Epithelial cell of prostate (primary cell): ENCODE results near the gene TEX29.

Source experiments
- DNase-seq: peaks from one replicate; pipeline ENCODE4 v3.0.0-alpha.2; 2011; ENCODE audit warnings: low read depth, low spot score
- H3K27ac ChIP-seq: fragments of 450-650 bp; 2 replicates; pipeline ENCODE4 v1.5.1; 2017; ENCODE audit warnings: mild to moderate bottlenecking

The TEX29 gene

GRCh38 chr13:111337741-111338140 is 17.3 kb downstream of the TEX29 start:
- H3K27ac ChIP-seq = no peak overlapping the region
- DNase-seq = no peak

DNA sequence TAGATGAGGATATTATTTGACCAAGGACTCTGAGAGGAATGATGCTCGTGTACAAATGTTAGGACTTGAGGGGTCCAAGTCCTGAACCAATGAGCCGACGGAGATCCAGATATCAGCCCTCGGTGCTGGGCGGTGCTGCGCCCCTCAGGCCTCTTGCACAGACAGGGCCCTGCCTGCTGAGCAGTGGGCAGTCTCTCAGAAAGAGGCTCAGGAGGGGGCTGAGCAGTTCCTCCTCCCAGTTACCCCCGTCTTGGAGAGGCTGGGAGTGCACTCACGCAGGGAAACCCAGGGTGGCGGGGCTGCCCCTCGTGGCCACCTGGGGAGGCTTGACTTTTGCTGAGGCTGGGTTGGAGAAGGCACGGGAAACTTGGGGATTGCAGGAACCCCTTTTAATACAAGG is 18.4 kb downstream of the TEX29 start:
- H3K27ac ChIP-seq = no peak overlapping the region
- DNase-seq = no peak

- no peak for DNase-seq
- no peak overlapping the region for H3K27ac ChIP-seq
Measured at GRCh38 chr13:111339366-111340143, 19.1 kb downstream of the TEX29 start.

- no peak overlapping the region for H3K27ac ChIP-seq
- DNase-seq = no peak
Measured at GRCh38 chr13:111341886-111342285, 21.4 kb downstream of the TEX29 start.

DNA sequence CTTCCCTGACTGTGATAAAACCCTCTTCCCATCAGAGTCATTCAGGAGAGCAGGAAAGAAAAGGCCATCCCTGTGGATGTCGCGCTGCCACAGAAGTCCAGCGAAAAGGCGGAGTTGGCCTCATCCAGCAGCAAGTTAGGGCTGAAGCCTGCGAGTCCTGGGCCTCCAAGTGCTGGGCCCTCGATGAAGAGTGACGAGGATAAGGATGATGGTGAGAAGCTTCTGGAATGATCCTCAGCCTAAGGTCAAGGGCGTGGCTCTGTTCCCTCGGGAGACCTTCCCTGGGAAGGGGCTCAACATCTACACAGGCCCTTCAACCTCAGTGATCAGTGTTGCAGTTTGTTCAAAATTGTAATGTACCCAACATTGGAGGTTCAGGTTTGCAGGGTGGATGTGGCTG is 22.3 kb downstream of the TEX29 start:
- DNase-seq = no peak
- H3K27ac ChIP-seq = no peak overlapping the region

GRCh38 chr13:111343186-111343805 is 22.9 kb downstream of the TEX29 start:
- H3K27ac ChIP-seq = no peak overlapping the region
- DNase-seq = no peak

DNA sequence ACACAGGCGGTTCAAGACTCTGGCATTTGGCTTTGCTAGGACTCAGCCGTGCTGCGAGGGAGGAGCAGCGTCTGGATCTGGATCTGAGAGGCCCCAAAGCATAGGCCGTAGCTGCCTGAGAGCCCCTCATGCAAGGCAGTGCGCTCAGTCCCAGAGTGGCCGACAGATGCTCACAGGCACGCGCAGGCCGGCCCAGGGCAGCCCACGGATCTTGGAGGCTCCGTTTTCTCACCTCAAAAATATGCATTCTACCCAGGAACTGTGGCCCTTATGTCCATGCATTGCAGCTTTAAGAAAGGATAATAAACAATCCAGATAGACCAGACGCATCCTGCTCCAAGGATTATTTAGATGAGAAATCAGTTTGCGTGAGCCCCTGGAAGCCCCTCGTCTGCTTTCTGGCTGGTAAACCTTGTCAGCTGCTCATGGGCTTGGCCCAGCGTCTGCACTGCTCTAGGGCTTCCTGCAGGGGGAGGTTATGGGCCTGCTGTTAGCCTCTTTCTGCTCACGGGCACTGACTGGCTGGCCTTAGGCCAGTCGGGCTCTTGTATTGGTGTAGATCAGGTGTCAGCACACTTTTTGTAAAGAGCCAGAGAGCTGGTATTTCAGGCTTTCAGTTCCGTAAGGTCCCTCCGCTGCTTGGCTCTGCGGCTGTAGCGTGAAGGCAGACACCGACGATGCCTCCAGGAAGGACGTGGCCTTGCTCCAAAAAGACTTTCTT is 24.2 kb downstream of the TEX29 start:
- peak; percentile 49 for DNase-seq
- no peak overlapping the region for H3K27ac ChIP-seq

GRCh38 chr13:111345682-111346081 is 25.2 kb downstream of the TEX29 start:
- DNase-seq = no peak

GRCh38 chr13:111346101-111346680 is 25.7 kb downstream of the TEX29 start:
- DNase-seq = no peak
- no peak overlapping the region for H3K27ac ChIP-seq

More at GRCh38 chr13:111345682-111346081, 25.2 kb downstream of the TEX29 start:
- no peak overlapping the region for H3K27ac ChIP-seq

GRCh38 chr13:111347438-111347837 is 27.0 kb downstream of the TEX29 start:
- H3K27ac ChIP-seq = no peak overlapping the region
- peak; percentile 66 for DNase-seq

DNA sequence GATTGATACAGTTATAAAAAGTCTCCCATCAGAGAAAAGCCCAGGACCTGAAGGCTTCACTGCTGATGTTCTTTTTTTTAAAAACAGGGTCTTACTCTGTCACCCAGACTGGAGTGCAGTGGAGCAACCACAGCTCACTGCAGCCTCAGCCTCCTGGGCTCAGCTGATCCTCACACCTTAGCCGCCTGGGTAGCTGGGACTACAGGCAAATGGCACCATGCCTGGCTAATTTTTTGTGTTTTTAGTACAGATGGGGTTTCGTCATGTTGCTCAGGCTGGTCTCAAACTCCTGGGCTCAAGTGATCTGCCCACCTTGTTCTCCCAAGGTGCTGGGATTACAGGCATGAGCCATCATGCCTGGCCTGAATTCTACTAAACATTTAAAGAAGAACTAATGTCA is 33.1 kb downstream of the TEX29 start:
- no peak overlapping the region for H3K27ac ChIP-seq
- DNase-seq = no peak

DNA sequence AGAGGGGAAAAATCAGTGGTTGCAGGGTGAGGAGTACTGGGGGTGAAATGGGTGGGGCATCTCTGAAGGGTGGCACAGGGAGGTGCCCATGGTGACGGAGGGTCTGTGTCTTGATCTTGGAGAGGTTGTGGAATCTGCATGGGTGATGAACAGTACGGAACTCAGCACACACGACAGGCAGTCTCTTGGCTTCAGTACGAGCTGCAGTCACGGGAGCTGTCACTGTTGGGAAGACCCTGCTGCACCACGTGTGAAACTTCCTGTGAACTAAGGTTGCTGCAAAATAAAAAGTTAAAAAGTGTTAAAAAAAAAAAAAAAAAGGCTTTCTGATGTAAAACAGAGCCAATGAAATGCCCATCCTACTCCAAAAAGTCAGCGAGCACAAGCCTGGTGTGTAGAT is 34.3 kb downstream of the TEX29 start:
- no peak for DNase-seq
- no peak overlapping the region for H3K27ac ChIP-seq

DNA sequence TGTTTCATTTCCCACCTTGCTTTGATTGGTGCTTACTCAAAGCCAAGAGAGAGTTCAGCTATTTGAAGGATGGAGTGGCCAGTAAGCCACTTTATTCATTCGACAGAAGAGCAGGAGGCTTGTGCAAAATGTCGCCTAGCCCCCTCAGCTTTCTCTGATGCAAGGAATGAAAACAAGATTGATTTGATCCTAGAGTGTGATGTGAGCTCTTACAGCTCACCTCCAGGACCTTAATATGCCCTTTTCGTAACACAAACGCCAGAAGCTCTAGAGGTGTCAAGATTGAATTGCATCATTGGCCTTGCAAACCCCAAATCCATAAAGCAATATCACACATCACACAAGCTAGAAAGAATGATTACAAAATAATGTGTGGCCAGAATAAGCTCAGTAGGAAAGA is 36.4 kb downstream of the TEX29 start:
- DNase-seq = no peak

GRCh38 chr13:111359237-111359915 is 38.9 kb downstream of the TEX29 start:
- DNase-seq = no peak
- no peak overlapping the region for H3K27ac ChIP-seq

More for the DNA sequence above, 36.4 kb downstream of the TEX29 start:
- H3K27ac ChIP-seq = no peak overlapping the region

DNA sequence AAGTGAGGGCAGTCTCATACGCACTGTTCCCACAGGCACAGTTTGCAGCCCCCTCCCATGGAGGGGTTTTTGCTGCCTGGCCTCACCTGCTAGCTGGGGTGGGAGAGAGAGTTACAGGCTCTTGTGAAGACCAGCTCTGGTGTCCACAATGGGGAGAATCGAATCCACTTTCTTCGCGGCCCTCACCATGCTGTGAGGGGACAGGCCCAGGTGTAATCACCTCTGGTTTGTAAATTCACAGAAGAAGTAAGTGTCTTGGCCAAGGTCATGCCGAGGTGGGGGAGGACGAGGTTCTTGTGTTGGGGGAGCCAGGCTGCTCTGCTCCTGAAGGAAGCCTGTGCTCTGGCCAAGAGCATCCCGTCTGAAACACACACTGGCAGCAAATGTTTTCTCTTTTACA is 39.5 kb downstream of the TEX29 start:
- no peak overlapping the region for H3K27ac ChIP-seq
- DNase-seq = no peak

DNA sequence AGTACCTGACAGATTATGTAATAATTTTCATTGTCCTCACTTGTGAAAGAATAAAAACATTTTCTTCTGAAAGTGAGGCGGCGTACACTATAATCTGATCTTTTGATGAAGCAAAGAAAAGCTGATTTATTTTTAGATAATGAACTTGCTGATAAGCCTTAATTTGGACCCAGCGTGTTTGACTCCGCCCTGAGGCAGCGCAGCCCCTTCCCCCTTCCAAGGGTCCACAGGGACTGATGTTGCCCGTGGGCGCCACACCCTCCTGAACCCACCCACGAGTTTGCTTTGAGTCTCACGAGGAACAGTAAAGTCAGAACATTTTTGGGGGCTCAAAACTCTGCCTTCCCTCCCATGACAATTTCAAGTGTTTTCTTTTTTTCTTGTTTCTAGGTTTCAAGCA is 40.0 kb downstream of the TEX29 start:
- no peak overlapping the region for H3K27ac ChIP-seq

GRCh38 chr13:111361046-111361872 is 40.8 kb downstream of the TEX29 start:
- no peak overlapping the region for H3K27ac ChIP-seq
- no peak for DNase-seq

More for the DNA sequence above, 40.0 kb downstream of the TEX29 start:
- no peak for DNase-seq

GRCh38 chr13:111361873-111362648 is 41.6 kb downstream of the TEX29 start:
- DNase-seq = no peak

GRCh38 chr13:111363121-111363520 is 42.7 kb downstream of the TEX29 start:
- no peak overlapping the region for H3K27ac ChIP-seq

More at GRCh38 chr13:111361873-111362648, 41.6 kb downstream of the TEX29 start:
- H3K27ac ChIP-seq = no peak overlapping the region

More at GRCh38 chr13:111363121-111363520, 42.7 kb downstream of the TEX29 start:
- no peak for DNase-seq
